HG02610 (cell line): Measurements from ENCODE around the gene RMND1.
A peak's percentile ranks its signal among the peaks of the same experiment; 100 is the strongest.

ENCODE experiments used
- ATAC-seq: cut with Tn5 transposase; IDR thresholded peaks from one replicate; pipeline ENCODE4 v1.9.1; 2021; ENCODE audit warnings: mild to moderate bottlenecking, moderate library complexity; ENCODE audit not compliant: unreplicated experiment

The RMND1 gene, protein sequence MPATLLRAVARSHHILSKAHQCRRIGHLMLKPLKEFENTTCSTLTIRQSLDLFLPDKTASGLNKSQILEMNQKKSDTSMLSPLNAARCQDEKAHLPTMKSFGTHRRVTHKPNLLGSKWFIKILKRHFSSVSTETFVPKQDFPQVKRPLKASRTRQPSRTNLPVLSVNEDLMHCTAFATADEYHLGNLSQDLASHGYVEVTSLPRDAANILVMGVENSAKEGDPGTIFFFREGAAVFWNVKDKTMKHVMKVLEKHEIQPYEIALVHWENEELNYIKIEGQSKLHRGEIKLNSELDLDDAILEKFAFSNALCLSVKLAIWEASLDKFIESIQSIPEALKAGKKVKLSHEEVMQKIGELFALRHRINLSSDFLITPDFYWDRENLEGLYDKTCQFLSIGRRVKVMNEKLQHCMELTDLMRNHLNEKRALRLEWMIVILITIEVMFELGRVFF

DNA sequence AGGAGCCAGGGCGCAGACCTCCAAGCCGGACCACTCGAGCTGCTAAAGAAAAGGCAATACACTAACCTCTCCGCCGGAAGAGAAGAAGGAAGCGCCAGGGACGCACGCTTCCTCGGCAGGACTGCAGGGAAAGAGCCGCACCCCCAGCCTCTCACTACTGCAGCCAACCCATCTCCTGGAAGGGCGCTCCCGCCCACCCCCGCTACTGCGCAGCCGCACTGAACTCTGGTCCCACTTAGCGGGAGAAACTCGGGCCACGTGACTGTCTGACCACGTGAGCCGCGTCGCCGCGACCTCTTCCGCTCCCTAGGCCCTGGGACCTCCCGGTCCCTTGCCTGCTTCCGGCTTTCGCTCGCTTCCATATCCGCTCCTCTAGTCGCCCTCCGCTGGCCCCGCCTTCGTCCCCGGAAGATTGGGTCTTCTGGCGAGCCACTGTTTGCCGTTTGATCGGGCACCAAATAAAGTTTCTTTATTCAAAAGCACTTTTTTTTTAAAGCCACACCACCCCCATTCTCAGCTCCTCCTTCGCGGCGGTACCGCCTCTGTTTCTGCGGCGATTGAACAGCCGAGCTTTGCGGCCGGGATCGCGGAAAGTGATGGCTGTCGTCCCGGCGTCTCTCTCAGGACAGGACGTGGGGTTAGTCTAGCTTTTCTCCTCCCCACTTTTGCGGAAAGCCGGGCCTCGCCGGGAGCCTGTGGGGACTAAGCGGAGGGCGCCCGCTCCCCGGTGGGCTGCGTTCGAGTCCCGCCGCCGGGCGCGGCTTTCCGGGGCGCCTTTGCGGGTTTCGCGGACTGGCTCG lies at the start of gene RMND1:
Gene RMND1, minus strand, starts transcription at position 177 of the 800 bp plus-strand sequence. CDS start 6,315 bp downstream, outside the sequence.
- peak; percentile 98 for ATAC-seq

DNA sequence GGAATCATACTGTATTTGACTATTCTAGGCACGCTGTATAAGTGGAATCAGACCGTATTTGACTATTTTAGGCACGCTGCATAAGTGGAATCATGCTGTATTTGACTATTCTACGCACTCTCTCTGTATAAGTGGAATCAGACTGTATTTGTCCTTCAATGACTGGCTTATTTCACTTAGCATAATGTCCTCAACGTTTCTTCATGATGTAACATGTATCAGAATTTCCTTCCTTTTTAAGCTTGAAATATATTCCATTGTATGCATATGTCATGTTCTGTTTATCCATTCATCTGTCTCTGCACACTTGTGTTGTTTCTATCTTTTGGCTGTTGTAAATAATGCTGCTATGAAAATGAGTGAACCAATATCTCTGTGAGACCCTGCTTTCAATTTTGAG lies 47.6 kb upstream of the RMND1 start:
- ATAC-seq, result no peak

GRCh38 chr6:151498327-151498726 lies 46.4 kb upstream of the RMND1 start:
- ATAC-seq, result peak; percentile 60

GRCh38 chr6:151497905-151498304 lies 46.0 kb upstream of the RMND1 start:
- peak; percentile 12 for ATAC-seq

DNA sequence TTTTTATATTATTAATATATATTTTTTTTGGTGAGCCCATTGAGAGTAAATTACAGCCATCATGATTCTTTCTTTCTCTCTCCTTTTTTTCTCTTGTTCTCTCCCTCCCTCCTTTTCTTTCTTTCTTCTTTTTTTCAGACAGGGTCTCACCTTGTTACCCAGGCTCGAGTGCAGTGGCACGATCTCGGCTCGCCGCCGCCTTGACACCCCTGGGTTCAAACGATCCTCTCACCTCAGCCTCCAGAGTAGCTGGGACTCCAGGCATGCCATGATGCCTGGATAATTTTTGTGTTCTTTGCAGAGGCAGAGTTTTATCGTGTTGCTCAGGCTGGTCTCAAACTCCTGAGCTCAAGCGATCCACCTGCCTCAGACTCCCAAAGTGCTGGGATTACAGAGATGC lies 43.5 kb upstream of the RMND1 start:
- no peak for ATAC-seq

GRCh38 chr6:151494936-151495320 lies 43.0 kb upstream of the RMND1 start:
- ATAC-seq, result no peak

GRCh38 chr6:151494235-151494935 lies 42.5 kb upstream of the RMND1 start:
- no peak for ATAC-seq

GRCh38 chr6:151493804-151494234 lies 41.9 kb upstream of the RMND1 start, which contains the start of gene CCDC170:
Gene CCDC170 (plus strand): TSS chr6:151494017. CDS start chr6:151494129, 112 bp downstream.
- ATAC-seq, result no peak

DNA sequence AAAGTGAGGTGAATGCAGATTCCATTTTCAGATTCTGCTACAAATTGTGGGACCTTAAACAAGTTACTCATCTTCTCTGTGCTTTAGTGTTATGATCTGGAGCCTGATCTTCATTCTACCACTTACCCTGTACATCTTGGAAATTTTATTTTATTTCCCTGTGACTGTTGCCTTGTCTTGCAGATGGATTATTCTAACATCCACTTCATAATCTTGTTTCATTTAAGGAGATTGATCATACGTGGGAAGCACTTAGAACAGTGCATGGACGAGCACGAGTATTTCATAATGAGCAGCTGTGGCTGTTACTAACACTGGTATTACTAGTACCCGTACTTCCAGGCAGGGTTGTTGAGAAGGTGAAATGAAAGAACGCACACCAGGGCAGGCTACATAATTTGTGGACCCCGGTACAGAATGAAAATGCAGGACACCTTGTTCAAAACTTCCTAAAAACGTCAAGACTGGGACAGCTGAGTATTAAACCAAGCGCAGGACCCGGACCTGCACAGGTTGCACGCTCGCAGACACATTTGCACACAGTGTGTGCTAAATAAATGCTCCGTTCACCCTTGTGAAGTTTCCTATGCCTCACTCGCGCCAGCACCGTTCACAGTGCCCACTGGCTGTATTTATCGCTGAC lies 41.4 kb upstream of the RMND1 start:
- no peak for ATAC-seq

- ATAC-seq, result no peak
Measured at GRCh38 chr6:151490996-151491395, 39.1 kb upstream of the RMND1 start.

DNA sequence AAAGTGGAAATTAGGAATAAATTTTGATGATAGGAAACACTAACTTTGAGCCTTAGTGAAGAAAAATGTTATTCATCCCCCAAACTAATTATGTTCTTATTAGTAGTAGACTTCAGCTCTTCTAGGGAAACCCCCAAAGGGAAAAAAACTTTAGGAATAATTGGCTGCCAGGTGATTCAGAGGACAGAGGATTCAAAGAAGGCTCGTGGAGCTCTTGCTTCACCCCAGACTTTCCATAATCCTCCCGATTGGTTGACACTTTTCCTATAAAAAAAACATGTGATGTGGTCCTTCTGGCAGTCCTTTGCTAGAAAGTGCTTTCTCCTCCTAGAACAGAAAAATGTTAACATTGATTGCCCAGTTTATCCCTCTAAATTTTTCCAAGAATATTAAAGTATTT lies 36.3 kb upstream of the RMND1 start:
- ATAC-seq, result no peak

GRCh38 chr6:151483994-151484393 lies 32.1 kb upstream of the RMND1 start:
- no peak for ATAC-seq

GRCh38 chr6:151482290-151482689 lies 30.4 kb upstream of the RMND1 start:
- ATAC-seq, result peak; percentile 40

DNA sequence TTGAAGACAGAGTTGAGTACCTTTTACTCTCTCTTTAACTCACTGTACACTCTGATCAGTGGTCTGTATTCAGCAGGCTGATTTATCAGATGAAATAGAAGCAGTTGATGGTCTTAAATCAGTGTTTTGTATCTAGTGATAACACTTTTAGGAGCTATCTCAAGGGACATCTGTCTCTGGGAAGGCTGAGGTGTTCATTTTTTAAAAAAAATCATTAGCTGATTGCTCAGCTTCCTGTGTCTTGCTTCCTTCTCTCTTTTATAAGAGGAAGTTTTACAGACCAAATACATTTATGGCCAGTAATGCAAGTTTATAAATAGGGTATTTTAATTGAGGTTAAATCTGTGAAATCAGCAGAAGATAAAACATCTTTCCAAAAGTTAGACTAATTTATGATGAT lies 29.9 kb upstream of the RMND1 start:
- ATAC-seq, result no peak

DNA sequence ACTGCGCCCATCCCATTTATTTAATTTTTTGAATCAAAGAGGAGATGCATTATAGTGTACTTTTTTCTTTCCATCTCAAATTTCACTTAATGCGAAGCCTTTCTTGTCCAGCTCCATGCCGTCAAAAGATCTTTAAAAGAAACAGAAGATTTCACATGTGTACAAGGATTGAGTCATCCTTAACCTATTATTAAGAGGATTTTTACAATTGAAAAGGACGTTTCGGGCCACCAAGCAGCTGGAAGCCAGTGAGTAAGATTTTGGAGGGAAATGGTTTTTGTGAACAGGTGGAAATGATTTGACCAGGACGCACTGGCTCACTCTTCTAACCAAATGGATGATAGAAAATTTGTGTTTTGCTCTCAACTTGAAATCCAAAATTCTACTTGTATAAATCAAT lies 26.7 kb upstream of the RMND1 start:
- ATAC-seq, result no peak

GRCh38 chr6:151477726-151478125 lies 25.8 kb upstream of the RMND1 start:
- no peak for ATAC-seq

GRCh38 chr6:151475653-151476523 lies 24.0 kb upstream of the RMND1 start:
- peak; percentile 43 for ATAC-seq

DNA sequence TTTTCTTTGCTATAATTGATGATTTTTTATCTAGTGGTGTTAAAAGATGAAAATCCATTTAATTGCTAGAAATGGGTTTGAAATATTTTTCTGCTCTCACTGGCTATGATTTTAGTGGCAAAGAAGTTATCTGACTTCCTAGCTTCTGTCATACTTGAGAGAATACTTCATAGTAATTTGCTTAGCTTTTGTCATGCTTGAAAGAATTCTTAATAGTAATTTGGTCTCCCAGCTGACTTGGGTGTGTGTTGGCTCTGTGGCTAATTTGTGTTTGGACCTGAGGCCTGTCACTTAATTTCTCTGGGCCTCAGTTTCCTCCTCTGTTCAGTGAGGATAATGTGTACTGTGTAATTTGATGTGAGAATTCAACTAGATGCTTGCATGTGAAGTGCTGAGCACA lies 12.8 kb upstream of the RMND1 start:
- no peak for ATAC-seq

DNA sequence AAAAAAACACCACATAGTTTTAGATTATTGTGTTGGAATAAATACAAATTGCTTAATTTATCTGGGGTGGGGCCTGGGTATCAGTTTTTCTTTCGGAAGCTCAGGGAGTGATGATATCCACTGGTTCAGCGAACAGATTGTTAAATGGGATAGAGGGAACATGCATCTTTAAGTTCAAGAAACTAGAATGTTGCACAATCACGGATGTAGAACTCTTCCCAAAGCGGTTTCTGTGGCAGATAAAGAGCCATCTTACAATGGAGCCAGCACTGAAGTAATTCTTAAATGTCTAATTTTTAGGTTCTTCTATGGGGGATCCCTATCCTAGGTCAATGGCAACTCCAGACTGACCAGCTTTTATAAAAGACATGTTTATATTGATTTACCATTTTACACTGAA lies 9.7 kb upstream of the RMND1 start:
- ATAC-seq, result no peak
